GM23338 (cell line): ENCODE measurements around the gene BYSL. TPM values are rescaled to one million over a fixed set of nuclear protein-coding genes. Genes with fewer than 3 reads are reported as not detected.

Experiments
- ATAC-seq: fragments of 200-7000 bp; cut with Tn5 transposase; 3 replicates; pipeline ENCODE4 v1.9.1; 2020
- DNase-seq: peaks from one replicate; pipeline ENCODE4 v3.0.0-alpha.2; 2015; ENCODE audit warnings: low spot score
- H2AFZ ChIP-seq: fragments of 200-600 bp; sonication (generic); 2 replicates; pipeline ENCODE4 v1.8.0; 2016; ENCODE audit warnings: antibody characterized with exemption, mild to moderate bottlenecking, moderate library complexity
- H3F3A ChIP-seq: fragments of 200-600 bp; sonication (generic); replicated peaks from 2 replicates; pipeline ENCODE4 v1.8.0; 2017; ENCODE audit warnings: antibody characterized with exemption, mixed run types, low read depth
- H3K27ac ChIP-seq: fragments of 200-600 bp; sonication (generic); 2 replicates; pipeline ENCODE4 v1.6.1; 2016; ENCODE audit warnings: low read depth
- H3K27me3 ChIP-seq: fragments of 200-600 bp; sonication (generic); 2 replicates; pipeline ENCODE4 v1.8.0; 2016; ENCODE audit warnings: mild to moderate bottlenecking, mixed run types, moderate library complexity; ENCODE audit not compliant: insufficient read depth
- H3K36me3 ChIP-seq: fragments of 200-600 bp; sonication (generic); 2 replicates; pipeline ENCODE4 v1.8.0; 2016; ENCODE audit warnings: mild to moderate bottlenecking; ENCODE audit not compliant: insufficient read depth
- H3K4me1 ChIP-seq: fragments of 200-600 bp; sonication (generic); 2 replicates; pipeline ENCODE4 v1.8.0; 2016; ENCODE audit warnings: mild to moderate bottlenecking, moderate library complexity; ENCODE audit not compliant: insufficient read depth
- H3K4me2 ChIP-seq: fragments of 200-600 bp; sonication (generic); 2 replicates; pipeline ENCODE4 v1.7.1; 2017; ENCODE audit warnings: mixed run types
- H3K4me3 ChIP-seq: fragments of 200-600 bp; sonication (generic); 2 replicates; pipeline ENCODE4 v1.6.1; 2016; ENCODE audit warnings: mixed run types
- H3K79me2 ChIP-seq: fragments of 200-600 bp; sonication (generic); replicated peaks from 2 replicates; pipeline ENCODE4 v1.8.0; 2017; ENCODE audit warnings: mild to moderate bottlenecking; ENCODE audit not compliant: insufficient read depth
- H3K9me2 ChIP-seq: fragments of 200-600 bp; sonication (generic); 2 replicates; pipeline ENCODE4 v1.8.0; 2017; ENCODE audit not compliant: insufficient read depth
- H4K20me1 ChIP-seq: fragments of 200-600 bp; sonication (generic); replicated peaks from 2 replicates; pipeline ENCODE4 v1.8.0; 2017; ENCODE audit warnings: mild to moderate bottlenecking; ENCODE audit not compliant: insufficient read depth
- H3K27ac Mint-ChIP-seq: 2 replicates; pipeline ENCODE4 v1.8.0; 2020; ENCODE audit warnings: inconsistent platforms, mild to moderate bottlenecking, moderate library complexity, mixed read lengths
- H3K27me3 Mint-ChIP-seq: 3 replicates; pipeline ENCODE4 v1.8.0; 2022; ENCODE audit warnings: low read depth, mild to moderate bottlenecking, moderate library complexity, mixed read lengths, inconsistent platforms; ENCODE audit not compliant: insufficient read depth, poor library complexity
- H3K36me3 Mint-ChIP-seq: 3 replicates; pipeline ENCODE4 v1.8.0; 2021; ENCODE audit warnings: low read depth, mild to moderate bottlenecking, inconsistent platforms, moderate library complexity, mixed read lengths
- H3K4me1 Mint-ChIP-seq: 3 replicates; pipeline ENCODE4 v1.8.0; 2020; ENCODE audit warnings: mild to moderate bottlenecking, inconsistent platforms, mixed read lengths
- H3K4me3 Mint-ChIP-seq: 3 replicates; pipeline ENCODE4 v1.8.0; 2021; ENCODE audit warnings: moderate library complexity, mild to moderate bottlenecking, inconsistent platforms, mixed read lengths
- H3K9me3 Mint-ChIP-seq: 3 replicates; pipeline ENCODE4 v1.8.0; 2020; ENCODE audit warnings: moderate library complexity, mild to moderate bottlenecking, inconsistent platforms, mixed read lengths
- CREB1 ChIP-seq: fragments of 250-450 bp; sonication (Bioruptor Pico); IDR thresholded peaks from 2 replicates; pipeline ENCODE4 v1.5.0; 2020; ENCODE audit warnings: low read depth, mild to moderate bottlenecking, moderate library complexity
- ETS1 ChIP-seq: IDR thresholded peaks from 2 replicates; pipeline ENCODE4 v1.6.1; 2016; ENCODE audit warnings: antibody characterized with exemption
- EZH2 ChIP-seq: fragments of 200-600 bp; sonication (generic); IDR thresholded peaks from one replicate; pipeline ENCODE4 v1.8.0; 2017; ENCODE audit warnings: antibody characterized with exemption, mild to moderate bottlenecking, low read depth; ENCODE audit not compliant: unreplicated experiment
- EZH2phosphoT487 ChIP-seq: fragments of 200-600 bp; sonication (generic); IDR thresholded peaks from one replicate; pipeline ENCODE4 v1.8.1; 2018; ENCODE audit warnings: antibody characterized with exemption; ENCODE audit not compliant: unreplicated experiment
- JUNB ChIP-seq: IDR thresholded peaks from one replicate; pipeline ENCODE4 v1.6.1; 2016; ENCODE audit warnings: antibody characterized with exemption; ENCODE audit not compliant: unreplicated experiment
- NANOG ChIP-seq: IDR thresholded peaks from 2 replicates; pipeline ENCODE4 v1.6.1; 2016; ENCODE audit warnings: antibody characterized with exemption, borderline replicate concordance
- POLR2AphosphoS5 ChIP-seq: IDR thresholded peaks from 2 replicates; pipeline ENCODE4 v1.6.1; 2016; ENCODE audit warnings: antibody characterized with exemption, low read depth
- REST ChIP-seq: IDR thresholded peaks from one replicate; pipeline ENCODE4 v1.6.1; 2018; ENCODE audit warnings: antibody characterized with exemption; ENCODE audit not compliant: unreplicated experiment
- STAT1 ChIP-seq: IDR thresholded peaks from one replicate; pipeline ENCODE4 v1.6.1; 2016; ENCODE audit warnings: antibody characterized with exemption; ENCODE audit not compliant: unreplicated experiment
- ZNF114 ChIP-seq: fragments of 250-450 bp; sonication (Bioruptor Pico); IDR thresholded peaks from 2 replicates; pipeline ENCODE4 v1.5.0; 2020; ENCODE audit warnings: mild to moderate bottlenecking, moderate library complexity
- ZNF331 ChIP-seq: fragments of 250-450 bp; sonication (Bioruptor Pico); IDR thresholded peaks from 2 replicates; pipeline ENCODE4 v1.5.0; 2020; ENCODE audit warnings: low read depth, mild to moderate bottlenecking, moderate library complexity
- polyA plus RNA-seq: library from polyadenylated mRNA; unstranded; fragments of >200 nt; fragmentation: Nextera tagmentation; extraction: Ambion mirVana; gene quantifications from 2 replicates; pipeline ENCODE4 v1.2.1, GENCODE V29; 2016
- total RNA-seq: library from RNA; depleted of rRNA; stranded (reverse); fragments of >200 nt; shearing (Covaris generic); gene quantifications from 2 replicates; pipeline ENCODE4 v1.2.3, GENCODE V29; 2014
- TF ChIP-seq, protein P1 (sequence below): fragments of 250-450 bp; sonication (Bioruptor Pico); IDR thresholded peaks from 2 replicates; pipeline ENCODE4 v1.5.0; 2020; ENCODE audit warnings: mild to moderate bottlenecking, moderate library complexity
- TF ChIP-seq, protein P2 (sequence below), 2 experiments: fragments of 200-600 bp in 1 of 2; sonication (generic) in 1 of 2; conservative IDR thresholded peaks; 2 replicates each; pipeline versions ENCODE4 v1.5.1 to v1.6.1; 2016 to 2017; ENCODE audit warnings: antibody characterized with exemption in 2 of 2, low read depth in 2 of 2, mild to moderate bottlenecking in 2 of 2, moderate library complexity in 1 of 2

Gene BYSL
- total and polyA plus RNA-seq, 2 experiments from 2014 or later: 33.7 to 35.3 TPM

- Mint-ChIP-seq H3K4me1 (peaks cover 6% of the 10 kb centered on the region; the same call in 2 of the 3 replicates), H3K9me3 (no peaks in the 10 kb centered on the region), H3K27ac (no peak overlapping the region), H3K4me3 (no peak overlapping the region), H3K36me3 (no peaks in the 10 kb centered on the region), H3K27me3 (peaks cover 1% of the 10 kb centered on the region)
- Histone ChIP-seq H3K9me2 (0 out of 2 replicates have a peak, but pooled peaks cover 6% of the 10 kb centered on the region), H3K79me2 (no peaks in the 10 kb centered on the region), H4K20me1 (no peaks in the 10 kb centered on the region), H3K4me2 (no peak overlapping the region), H3K27me3 (no peaks in the 10 kb centered on the region), H3F3A (no peaks in the 10 kb centered on the region), H3K4me3 (no peak overlapping the region), H2AFZ (no peak overlapping the region), H3K36me3 (no peaks in the 10 kb centered on the region), H3K27ac (no peak overlapping the region), H3K4me1 (no peaks in the 10 kb centered on the region)
- ATAC-seq (no peak), DNase-seq (no peak)
- no peak for TF ChIP-seq ZNF114 (CRISPR knock-in tag)
- TF ChIP-seq REST: no peak
- TF ChIP-seq CREB1 (CRISPR knock-in tag): no peak
- no peak for TF ChIP-seq JUNB
- TF ChIP-seq, protein P1, sequence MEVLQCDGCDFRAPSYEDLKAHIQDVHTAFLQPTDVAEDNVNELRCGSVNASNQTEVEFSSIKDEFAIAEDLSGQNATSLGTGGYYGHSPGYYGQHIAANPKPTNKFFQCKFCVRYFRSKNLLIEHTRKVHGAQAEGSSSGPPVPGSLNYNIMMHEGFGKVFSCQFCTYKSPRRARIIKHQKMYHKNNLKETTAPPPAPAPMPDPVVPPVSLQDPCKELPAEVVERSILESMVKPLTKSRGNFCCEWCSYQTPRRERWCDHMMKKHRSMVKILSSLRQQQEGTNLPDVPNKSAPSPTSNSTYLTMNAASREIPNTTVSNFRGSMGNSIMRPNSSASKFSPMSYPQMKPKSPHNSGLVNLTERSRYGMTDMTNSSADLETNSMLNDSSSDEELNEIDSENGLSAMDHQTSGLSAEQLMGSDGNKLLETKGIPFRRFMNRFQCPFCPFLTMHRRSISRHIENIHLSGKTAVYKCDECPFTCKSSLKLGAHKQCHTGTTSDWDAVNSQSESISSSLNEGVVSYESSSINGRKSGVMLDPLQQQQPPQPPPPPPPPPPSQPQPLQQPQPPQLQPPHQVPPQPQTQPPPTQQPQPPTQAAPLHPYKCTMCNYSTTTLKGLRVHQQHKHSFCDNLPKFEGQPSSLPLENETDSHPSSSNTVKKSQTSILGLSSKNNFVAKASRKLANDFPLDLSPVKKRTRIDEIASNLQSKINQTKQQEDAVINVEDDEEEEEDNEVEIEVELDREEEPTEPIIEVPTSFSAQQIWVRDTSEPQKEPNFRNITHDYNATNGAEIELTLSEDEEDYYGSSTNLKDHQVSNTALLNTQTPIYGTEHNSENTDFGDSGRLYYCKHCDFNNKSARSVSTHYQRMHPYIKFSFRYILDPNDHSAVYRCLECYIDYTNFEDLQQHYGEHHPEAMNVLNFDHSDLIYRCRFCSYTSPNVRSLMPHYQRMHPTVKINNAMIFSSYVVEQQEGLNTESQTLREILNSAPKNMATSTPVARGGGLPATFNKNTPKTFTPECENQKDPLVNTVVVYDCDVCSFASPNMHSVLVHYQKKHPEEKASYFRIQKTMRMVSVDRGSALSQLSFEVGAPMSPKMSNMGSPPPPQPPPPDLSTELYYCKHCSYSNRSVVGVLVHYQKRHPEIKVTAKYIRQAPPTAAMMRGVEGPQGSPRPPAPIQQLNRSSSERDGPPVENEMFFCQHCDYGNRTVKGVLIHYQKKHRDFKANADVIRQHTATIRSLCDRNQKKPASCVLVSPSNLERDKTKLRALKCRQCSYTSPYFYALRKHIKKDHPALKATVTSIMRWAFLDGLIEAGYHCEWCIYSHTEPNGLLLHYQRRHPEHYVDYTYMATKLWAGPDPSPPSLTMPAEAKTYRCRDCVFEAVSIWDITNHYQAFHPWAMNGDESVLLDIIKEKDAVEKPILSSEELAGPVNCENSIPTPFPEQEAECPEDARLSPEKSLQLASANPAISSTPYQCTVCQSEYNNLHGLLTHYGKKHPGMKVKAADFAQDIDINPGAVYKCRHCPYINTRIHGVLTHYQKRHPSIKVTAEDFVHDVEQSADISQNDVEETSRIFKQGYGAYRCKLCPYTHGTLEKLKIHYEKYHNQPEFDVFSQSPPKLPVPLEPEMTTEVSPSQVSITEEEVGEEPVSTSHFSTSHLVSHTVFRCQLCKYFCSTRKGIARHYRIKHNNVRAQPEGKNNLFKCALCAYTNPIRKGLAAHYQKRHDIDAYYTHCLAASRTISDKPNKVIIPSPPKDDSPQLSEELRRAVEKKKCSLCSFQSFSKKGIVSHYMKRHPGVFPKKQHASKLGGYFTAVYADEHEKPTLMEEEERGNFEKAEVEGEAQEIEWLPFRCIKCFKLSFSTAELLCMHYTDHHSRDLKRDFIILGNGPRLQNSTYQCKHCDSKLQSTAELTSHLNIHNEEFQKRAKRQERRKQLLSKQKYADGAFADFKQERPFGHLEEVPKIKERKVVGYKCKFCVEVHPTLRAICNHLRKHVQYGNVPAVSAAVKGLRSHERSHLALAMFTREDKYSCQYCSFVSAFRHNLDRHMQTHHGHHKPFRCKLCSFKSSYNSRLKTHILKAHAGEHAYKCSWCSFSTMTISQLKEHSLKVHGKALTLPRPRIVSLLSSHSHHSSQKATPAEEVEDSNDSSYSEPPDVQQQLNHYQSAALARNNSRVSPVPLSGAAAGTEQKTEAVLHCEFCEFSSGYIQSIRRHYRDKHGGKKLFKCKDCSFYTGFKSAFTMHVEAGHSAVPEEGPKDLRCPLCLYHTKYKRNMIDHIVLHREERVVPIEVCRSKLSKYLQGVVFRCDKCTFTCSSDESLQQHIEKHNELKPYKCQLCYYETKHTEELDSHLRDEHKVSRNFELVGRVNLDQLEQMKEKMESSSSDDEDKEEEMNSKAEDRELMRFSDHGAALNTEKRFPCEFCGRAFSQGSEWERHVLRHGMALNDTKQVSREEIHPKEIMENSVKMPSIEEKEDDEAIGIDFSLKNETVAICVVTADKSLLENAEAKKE (CRISPR knock-in tag): no peak
- no peak for TF ChIP-seq ETS1
- TF ChIP-seq ZNF331 (CRISPR knock-in tag): no peak
- TF ChIP-seq POLR2AphosphoS5: no peak
- no peak for TF ChIP-seq EZH2
- TF ChIP-seq STAT1: no peak
- TF ChIP-seq EZH2phosphoT487: no peak
- no peak for TF ChIP-seq NANOG
- TF ChIP-seq, protein P2, sequence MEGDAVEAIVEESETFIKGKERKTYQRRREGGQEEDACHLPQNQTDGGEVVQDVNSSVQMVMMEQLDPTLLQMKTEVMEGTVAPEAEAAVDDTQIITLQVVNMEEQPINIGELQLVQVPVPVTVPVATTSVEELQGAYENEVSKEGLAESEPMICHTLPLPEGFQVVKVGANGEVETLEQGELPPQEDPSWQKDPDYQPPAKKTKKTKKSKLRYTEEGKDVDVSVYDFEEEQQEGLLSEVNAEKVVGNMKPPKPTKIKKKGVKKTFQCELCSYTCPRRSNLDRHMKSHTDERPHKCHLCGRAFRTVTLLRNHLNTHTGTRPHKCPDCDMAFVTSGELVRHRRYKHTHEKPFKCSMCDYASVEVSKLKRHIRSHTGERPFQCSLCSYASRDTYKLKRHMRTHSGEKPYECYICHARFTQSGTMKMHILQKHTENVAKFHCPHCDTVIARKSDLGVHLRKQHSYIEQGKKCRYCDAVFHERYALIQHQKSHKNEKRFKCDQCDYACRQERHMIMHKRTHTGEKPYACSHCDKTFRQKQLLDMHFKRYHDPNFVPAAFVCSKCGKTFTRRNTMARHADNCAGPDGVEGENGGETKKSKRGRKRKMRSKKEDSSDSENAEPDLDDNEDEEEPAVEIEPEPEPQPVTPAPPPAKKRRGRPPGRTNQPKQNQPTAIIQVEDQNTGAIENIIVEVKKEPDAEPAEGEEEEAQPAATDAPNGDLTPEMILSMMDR (conservative IDR thresholded peaks at IDR 0.05; ENCODE audit: low read depth in 2 of 2): no peak
These were observed 36.9 kb downstream of the BYSL start for GRCh38 chr6:41958022-41958856.
